ENCODE measurements around the gene MAG. TPM values are rescaled to one million over a fixed set of nuclear protein-coding genes. Genes with fewer than 3 reads are reported as not detected.

Gene MAG
- total and polyA plus RNA-seq, 2 donors (not counting 1 experiment from before 2014, with no cell fraction given) = 0.50 TPM; not detected in 1

DNA sequence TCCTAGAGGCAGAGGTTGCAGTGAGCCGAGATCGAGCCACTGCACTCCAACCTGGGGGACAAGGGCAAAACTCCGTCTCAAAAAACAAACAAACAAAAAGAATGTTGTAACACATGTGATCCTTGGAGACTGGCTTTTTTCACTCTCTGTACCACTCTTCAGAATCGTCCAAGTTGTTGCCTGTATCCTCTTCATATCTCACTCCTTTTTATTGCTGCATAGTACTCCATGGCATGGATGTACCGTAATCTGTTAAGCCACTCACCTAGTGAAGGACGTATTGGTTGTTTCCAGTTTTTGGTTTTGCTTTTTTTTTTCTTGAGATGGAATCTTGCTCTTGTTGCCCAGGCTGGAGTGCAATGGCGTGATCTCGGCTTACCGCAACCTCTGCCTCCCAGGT lies 30.1 kb downstream of the MAG start:
- no peak overlapping the region for H3K4me2 ChIP-seq (ENCODE audit: extremely low read depth, insufficient read depth, low read length)
- H3K4me3 ChIP-seq (replicated peaks in 1 of 4; ENCODE audit: control extremely low read depth in 1 of 4, insufficient read depth in 1 of 4, low read depth in 3 of 4, low read length in 4 of 4) = no peak overlapping the region
- no peaks in the 10 kb centered on the region for H3K9me3 ChIP-seq (ENCODE audit: control insufficient read depth, insufficient read depth, low read depth, low read length)

DNA sequence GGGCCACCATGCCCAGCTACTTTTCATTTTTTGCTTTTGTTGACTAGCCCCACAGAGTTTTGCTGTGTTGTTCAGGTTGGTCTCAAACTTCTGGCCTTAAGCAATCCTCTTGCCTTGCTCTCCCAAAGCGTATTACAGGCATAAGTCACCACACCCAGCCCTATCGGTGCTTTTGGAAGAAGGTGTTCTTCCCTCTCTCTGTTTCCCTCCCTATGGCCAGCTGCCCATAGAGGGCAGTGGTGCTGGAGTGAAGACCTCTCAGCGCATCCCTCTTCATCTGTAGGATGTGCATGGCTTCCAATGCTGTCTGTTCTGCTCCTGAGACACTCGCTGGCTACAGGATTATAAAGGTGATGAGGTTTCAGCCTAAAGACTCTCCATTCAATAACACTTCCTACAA lies 35.7 kb downstream of the MAG start:
- Histone ChIP-seq H3K9ac (ENCODE audit: insufficient read depth, low read length) (no peak overlapping the region), H3K36me3 (ENCODE audit: control insufficient read depth, insufficient read depth, low read length) (no peaks in the 10 kb centered on the region), H3K4me3 (replicated peaks in 1 of 4; ENCODE audit: control extremely low read depth in 1 of 4, insufficient read depth in 1 of 4, low read depth in 3 of 4, low read length in 4 of 4) (no peak overlapping the region), H3K9me3 (ENCODE audit: control insufficient read depth, insufficient read depth, low read depth, low read length) (no peaks in the 10 kb centered on the region), H4K20me1 (ENCODE audit: control insufficient read depth, extremely low read depth, insufficient read depth, low read length) (no peaks in the 10 kb centered on the region), H3K27me3 (ENCODE audit: control insufficient read depth, insufficient read depth, low read length) (no peaks in the 10 kb centered on the region), H3K4me1 (ENCODE audit: control insufficient read depth, extremely low read depth, insufficient read depth, low read length) (no peaks in the 10 kb centered on the region), H2AFZ (ENCODE audit: low read length) (no peak overlapping the region), H3K79me2 (ENCODE audit: control insufficient read depth, insufficient read depth, low read length) (no peaks in the 10 kb centered on the region), H3K4me2 (ENCODE audit: extremely low read depth, insufficient read depth, low read length) (no peak overlapping the region), H3K27ac (ENCODE audit: insufficient read depth, low read length) (no peak overlapping the region)
- TF ChIP-seq, protein P1, sequence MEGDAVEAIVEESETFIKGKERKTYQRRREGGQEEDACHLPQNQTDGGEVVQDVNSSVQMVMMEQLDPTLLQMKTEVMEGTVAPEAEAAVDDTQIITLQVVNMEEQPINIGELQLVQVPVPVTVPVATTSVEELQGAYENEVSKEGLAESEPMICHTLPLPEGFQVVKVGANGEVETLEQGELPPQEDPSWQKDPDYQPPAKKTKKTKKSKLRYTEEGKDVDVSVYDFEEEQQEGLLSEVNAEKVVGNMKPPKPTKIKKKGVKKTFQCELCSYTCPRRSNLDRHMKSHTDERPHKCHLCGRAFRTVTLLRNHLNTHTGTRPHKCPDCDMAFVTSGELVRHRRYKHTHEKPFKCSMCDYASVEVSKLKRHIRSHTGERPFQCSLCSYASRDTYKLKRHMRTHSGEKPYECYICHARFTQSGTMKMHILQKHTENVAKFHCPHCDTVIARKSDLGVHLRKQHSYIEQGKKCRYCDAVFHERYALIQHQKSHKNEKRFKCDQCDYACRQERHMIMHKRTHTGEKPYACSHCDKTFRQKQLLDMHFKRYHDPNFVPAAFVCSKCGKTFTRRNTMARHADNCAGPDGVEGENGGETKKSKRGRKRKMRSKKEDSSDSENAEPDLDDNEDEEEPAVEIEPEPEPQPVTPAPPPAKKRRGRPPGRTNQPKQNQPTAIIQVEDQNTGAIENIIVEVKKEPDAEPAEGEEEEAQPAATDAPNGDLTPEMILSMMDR (conservative IDR thresholded peaks at IDR 0.05 in 1 of 2, IDR thresholded peaks at IDR 0.05 in 1 of 2; ENCODE audit: low read depth in 1 of 2, low read length in 2 of 2) = peak in 1 of 2 donors; percentile 16
- TF ChIP-seq EZH2 (IDR thresholded peaks at IDR 0.05; ENCODE audit: low read length, missing control alignments) = no peak
- DNase-seq (ENCODE audit: low read depth in 2 of 2) = no peak

More for the DNA sequence above, 30.1 kb downstream of the MAG start:
- Histone ChIP-seq H4K20me1 (ENCODE audit: control insufficient read depth, extremely low read depth, insufficient read depth, low read length) (no peaks in the 10 kb centered on the region), H2AFZ (ENCODE audit: low read length) (no peak overlapping the region), H3K79me2 (ENCODE audit: control insufficient read depth, insufficient read depth, low read length) (no peaks in the 10 kb centered on the region), H3K4me1 (ENCODE audit: control insufficient read depth, extremely low read depth, insufficient read depth, low read length) (peaks cover 12% of the 10 kb centered on the region), H3K27me3 (ENCODE audit: control insufficient read depth, insufficient read depth, low read length) (no peaks in the 10 kb centered on the region), H3K36me3 (ENCODE audit: control insufficient read depth, insufficient read depth, low read length) (no peaks in the 10 kb centered on the region), H3K9ac (ENCODE audit: insufficient read depth, low read length) (no peak overlapping the region), H3K27ac (ENCODE audit: insufficient read depth, low read length) (no peak overlapping the region)
- no peak for DNase-seq (ENCODE audit: low read depth in 2 of 2)
- TF ChIP-seq, protein P1 (conservative IDR thresholded peaks at IDR 0.05 in 1 of 2, IDR thresholded peaks at IDR 0.05 in 1 of 2; ENCODE audit: low read depth in 1 of 2, low read length in 2 of 2) = no peak
- TF ChIP-seq EZH2 (IDR thresholded peaks at IDR 0.05; ENCODE audit: low read length, missing control alignments) = no peak

DNA sequence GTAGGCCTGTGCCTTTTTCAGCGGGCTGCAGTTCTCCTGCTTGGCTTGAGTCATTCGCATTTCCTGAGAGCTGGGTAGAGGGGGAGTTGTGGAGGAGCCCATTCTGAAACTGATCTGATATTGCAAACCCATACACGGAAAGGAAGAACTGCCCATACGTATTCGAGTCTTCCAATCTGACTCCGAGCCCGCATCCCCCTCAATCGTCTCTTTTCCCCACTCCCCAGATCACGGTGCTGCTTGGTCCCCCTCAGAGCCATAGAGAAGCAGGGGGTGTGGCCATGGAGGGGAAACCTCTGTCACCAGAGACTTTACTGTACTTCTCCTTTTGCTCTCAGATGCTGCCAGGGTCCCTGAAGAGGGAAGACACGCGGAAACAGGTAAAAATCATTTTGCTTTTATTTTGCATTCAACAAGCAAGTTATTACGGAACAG lies 36.9 kb downstream of the MAG start, which contains the start of gene CD22:
Gene CD22 (plus strand): TSS at position 337 of the 435 bp plus-strand sequence. CDS start 2,854 bp downstream, outside the sequence.
- no peaks in the 10 kb centered on the region for H4K20me1 ChIP-seq (ENCODE audit: control insufficient read depth, extremely low read depth, insufficient read depth, low read length)

More for the DNA sequence above, 36.9 kb downstream of the MAG start, which contains the start of gene CD22:
- Histone ChIP-seq H3K4me3 (replicated peaks in 1 of 4; ENCODE audit: control extremely low read depth in 1 of 4, insufficient read depth in 1 of 4, low read depth in 3 of 4, low read length in 4 of 4) (no peak within 1 kb of the TSS), H3K4me2 (ENCODE audit: extremely low read depth, insufficient read depth, low read length) (no peak within 1 kb of the TSS), H3K9ac (ENCODE audit: insufficient read depth, low read length) (no peak within 1 kb of the TSS), H3K27ac (ENCODE audit: insufficient read depth, low read length) (no peak within 1 kb of the TSS), H3K79me2 (ENCODE audit: control insufficient read depth, insufficient read depth, low read length) (no peaks in the 10 kb centered on the region), H3K36me3 (ENCODE audit: control insufficient read depth, insufficient read depth, low read length) (no peaks in the 10 kb centered on the region), H3K4me1 (ENCODE audit: control insufficient read depth, extremely low read depth, insufficient read depth, low read length) (no peaks in the 10 kb centered on the region), H2AFZ (ENCODE audit: low read length) (no peak within 1 kb of the TSS), H3K9me3 (ENCODE audit: control insufficient read depth, insufficient read depth, low read depth, low read length) (no peaks in the 10 kb centered on the region), H3K27me3 (ENCODE audit: control insufficient read depth, insufficient read depth, low read length) (no peaks in the 10 kb centered on the region)
- DNase-seq (ENCODE audit: low read depth in 2 of 2) = no peak
- no peak for TF ChIP-seq EZH2 (IDR thresholded peaks at IDR 0.05; ENCODE audit: low read length, missing control alignments)
- TF ChIP-seq, protein P1 (conservative IDR thresholded peaks at IDR 0.05 in 1 of 2, IDR thresholded peaks at IDR 0.05 in 1 of 2; ENCODE audit: low read depth in 1 of 2, low read length in 2 of 2) = no peak

Data from fibroblast of lung (primary cell).